Activated CD8-positive, alpha-beta memory T cell treated with anti-CD3 and anti-CD28 coated beads for 24 hours (primary cell): ENCODE data around the gene ZNF462.
"Not testable (repeated sequence)": the region's sequence is repeated elsewhere in the genome, so short reads cannot be mapped to it uniquely, and the experiment has no call there.

ENCODE experiments used
- DNase-seq: peaks from one replicate; pipeline ENCODE4 v3.0.0-alpha.2; 2020

Gene ZNF462

DNA sequence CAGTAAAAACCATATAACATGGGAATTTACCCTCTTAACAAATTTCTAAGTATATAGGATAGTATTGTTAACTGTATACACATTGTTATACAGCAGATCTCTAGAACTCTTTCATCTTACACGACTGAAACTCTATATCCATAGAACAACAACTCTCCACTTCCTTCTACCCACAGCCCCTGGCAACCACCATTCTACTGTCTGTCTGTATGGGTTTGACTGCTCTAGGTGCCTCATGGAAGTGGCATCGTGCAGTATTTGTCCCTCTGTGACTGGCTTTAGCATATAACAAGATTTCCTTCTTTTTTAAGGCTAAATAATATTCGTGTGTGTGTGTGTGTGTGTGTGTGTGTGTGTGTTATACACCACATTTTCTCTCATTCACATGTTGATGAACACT, 100.7 kb downstream of the ZNF462 start:
- no peak for DNase-seq

DNA sequence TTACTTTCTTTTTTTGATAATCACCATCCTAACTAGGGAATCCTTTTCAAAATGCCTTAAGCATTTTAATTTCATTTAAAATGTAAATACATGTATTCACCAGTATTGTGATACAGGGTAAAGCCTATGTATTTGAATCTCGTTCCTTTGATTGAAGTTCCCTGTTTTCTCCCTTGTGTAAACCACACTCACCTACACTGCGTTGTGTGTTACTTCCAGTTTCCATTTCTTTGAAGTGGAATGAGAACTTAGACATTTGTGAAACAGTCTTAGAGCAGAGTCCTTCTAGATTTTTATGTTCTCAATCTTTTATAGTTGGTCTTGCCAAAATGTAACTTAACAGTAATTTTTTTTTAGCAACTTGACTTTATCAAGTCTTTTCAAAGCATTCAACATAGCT, 101.4 kb downstream of the ZNF462 start:
- DNase-seq, result no peak

DNA sequence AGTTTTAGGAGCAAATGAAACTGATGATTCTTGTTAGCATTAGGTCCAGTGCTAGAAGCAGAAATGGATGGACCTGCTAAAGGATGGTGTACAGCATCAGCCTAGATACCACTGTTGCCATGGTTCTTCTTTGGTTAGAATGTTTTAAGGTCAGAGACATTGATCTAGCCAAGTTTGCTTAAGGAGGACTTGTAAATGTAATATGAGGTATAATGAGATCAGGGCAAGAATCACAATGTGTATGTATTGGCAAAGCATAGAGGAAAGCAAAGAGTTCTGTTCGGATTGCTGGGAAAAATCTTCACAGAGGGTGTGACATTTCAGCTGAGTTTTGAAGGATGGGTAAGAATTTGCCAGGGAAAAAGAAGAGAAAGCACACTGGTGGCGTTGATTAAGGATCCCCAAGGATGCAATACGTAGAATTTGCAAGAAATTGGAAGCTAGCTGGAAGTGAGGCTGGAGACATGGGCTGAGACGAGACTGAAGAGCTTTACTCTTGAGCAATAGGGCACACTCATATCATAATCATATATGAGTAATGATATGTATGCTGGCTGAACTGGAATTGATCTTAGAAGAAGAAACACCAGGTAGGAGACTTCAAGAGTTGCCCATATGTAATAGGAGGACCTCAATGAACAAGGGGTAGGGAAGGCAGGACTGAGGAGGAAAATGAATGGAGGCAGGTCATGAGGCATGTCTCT, 102.0 kb downstream of the ZNF462 start:
- DNase-seq, result no peak

DNA sequence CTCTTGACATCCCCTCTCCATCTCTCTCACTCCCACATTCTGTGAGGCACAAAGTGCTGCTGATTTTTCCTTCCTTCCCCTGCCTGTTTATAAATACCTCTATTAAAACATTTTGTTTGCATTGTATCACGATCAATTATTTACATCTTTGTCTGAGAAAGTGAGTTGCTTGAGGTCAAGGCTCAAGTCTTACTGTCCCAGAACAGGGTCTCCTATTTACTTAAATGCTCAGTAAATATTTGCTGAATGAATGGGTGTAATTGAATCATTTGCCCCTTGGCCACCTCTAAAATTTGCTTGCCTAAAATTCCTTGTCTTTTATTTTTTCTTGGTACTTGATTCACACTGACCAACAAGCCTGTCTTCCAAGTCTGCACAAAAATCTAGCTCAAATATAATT, 103.5 kb downstream of the ZNF462 start:
- DNase-seq, result no peak

DNA sequence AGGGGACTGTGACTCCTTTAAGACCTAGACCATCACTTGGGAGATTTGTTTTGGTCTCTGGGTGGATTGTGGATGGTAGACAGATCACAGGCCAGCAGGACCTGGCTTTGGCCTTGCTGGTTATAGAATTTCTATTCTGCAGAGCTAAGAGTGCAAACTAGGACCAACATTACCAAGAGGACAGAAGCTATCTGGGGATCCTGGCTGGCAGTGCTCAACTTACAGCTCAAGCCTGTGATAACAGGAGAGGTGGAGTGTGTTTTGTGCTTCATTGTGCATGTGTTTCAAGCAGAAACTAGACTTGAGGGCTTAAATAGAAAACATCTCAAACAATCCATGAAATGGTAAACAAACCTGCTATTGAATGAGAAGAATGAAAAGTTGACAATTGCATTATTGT, 106.7 kb downstream of the ZNF462 start:
- no peak for DNase-seq

DNA sequence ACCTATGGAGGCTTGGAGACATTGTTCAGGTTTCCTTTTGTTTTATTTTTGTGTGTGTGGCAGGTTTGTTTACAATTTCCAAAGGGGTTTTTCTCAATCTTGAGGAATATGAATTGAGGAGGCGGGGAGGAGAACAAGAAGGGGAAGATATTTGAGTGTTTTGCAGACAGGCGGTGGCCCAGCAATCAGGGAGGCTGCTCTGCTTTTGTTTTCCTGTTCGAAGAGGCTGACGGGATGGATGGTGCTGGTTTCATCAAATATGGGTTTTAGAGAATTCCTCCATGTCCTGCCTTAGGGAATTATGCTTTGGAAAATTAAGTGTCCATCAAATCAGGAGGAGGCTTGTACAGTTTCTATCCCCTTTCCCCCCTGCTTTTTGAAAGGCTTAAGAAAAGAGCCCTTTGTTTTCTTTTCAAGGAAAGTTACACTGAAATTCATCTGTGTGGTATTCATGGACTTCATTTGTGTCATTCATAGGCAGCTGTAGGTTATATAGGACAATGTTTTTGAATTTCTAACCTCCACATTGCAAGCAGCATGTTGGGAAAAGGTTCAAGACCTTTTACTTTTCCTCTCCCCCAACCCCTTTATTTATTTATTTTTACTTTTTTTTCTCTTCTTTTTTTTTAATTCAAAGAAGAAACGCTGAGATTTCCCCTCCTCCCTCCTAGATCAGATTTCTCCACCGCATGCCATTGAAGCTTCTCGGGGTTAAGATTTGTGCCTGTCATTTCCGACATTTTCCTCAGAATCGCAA, 107.4 kb downstream of the ZNF462 start:
- DNase-seq, result no peak

DNA sequence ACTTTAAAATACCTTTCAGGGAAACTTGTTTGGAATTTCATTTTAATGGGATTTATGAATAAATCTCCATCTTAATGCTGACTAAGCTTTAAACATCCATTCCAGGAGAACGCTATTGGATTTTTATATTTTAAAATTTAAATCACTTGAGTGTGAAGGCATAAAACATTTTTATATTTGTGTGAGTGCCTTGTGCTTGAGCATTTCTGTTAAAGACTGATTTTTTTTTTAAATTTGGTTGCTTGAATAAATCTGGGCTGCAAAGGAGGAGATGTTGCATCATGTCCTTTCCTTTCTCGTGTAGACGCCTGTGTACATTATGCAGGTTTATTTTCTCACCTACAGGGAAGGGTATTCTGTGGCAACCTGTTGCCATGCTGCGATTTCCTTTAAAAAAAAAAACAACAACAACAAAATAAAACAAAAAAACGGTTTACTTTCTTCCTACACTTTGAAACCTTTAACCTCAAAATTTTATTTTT, 108.1 kb downstream of the ZNF462 start:
- DNase-seq, result no peak

DNA sequence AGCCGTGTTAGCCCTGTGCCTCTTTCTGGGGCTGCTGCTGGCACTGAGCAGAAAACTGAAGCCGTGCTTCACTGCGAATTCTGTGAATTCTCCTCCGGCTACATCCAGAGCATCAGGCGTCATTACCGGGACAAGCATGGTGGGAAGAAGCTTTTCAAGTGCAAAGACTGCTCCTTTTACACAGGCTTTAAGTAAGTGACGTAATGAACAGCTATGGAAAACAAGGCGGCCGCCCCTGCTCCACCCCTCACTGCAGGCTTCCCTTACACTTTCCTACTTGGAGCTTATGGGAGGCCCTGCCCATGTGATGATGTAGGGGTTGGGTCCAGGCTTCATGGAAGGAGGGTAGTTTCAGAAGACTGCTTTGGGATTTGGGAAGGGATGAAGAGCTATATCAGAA, 109.1 kb downstream of the ZNF462 start:
- DNase-seq, result no peak

DNA sequence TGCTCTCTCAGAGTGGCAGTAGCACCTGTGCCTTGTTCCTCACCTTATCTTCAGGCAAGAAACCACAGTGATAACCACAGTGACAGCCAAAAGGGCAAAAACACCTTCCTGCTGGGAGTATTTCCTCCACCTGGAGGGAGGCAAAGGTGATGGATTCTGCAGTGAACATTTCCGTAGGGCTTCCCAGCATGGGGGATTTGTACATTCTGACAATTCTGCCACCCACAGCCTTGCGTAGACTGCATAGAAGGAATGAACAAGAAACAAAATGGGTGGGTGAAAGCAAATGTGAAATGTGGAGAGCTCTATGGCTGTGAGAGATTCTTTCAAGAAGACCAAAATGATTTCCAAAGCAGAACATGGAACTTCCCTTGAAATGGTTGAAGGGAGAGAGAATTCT, 111.4 kb downstream of the ZNF462 start:
- DNase-seq, result no peak

DNA sequence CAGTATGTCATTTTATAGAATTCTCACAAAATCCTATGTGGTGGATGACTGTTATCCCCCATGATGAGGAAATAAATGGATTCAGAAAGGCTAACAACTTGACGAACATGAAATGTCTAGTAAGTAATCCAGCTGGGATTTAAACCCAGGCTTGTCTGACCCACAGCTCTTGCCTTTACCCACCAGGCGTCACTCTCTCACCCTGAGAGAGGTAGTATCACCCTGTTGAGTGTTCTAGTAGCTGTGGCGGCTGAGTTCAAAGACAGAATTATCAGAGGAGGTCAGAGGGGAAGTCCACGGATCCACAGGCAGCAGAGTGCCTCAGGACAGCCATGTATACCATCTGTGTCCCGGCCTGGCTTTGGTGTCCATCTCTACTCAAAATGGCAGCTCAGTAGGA, 113.8 kb downstream of the ZNF462 start:
- no peak for DNase-seq

DNA sequence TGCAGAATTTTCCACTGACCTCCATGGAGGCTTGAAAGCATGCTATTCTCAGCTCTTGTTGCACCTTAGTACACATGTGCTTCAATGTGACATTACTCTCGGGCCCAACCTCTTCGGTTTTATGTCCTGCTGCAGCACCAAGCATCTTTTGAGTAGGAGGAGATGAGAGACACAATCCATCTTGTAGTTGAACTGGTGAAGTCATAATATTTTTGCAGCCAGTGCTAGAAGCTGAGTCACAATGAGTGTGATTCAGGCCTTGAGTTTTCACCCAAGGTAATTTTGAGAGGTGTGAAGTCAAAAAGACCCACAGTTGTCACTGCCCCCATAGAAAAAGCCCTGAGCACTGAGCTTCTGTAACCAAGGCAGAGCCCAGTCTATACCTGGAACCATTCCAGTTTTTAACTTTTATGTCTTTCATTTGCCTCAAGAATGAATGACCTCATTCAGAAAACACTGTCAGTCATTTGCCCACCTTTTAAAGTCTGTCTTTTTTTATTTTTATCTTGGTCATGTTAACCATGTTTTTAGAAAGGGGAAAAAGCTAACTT, 117.7 kb downstream of the ZNF462 start:
- DNase-seq, result no peak

DNA sequence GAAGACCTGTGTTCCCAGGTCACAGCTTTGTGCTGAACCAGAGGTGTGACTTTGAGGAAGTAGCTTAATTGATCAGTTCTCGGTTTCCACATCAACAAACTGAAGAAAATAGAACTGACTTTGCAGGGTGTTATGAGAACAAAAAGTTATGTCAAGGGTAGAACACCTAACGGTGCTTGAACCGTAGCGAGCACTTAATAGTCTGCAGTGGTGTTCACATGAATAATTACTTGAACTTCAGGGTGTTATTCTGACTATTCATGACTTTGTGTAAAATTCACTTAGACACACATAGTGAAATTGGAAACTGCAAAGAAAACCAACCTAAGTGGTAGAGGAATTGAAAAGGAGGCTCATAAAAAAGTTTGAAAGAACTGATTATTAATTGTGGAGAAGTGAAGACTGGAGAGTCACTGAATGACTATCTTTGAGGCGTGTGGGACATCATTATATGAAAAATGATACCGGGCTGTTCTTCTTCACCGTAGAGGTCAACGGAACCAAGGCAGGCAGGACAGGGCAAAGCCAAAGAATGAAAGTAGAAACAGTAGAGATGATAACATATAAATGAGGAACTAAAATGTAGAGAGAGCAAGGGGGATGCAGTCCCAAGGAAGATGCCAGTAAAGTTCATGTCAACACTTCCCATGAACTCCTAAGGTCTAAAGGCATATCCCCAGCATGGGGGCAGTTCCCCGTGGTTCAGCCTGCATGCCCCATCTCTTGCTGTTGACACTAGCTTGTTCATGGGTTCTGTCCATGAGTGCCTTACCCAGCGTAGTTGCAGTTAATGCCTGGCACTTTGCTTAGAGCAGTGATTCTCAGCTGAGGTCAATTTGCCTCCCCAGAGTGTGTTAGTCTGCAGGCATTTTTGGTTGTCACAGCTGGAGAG, 118.7 kb downstream of the ZNF462 start:
- no peak for DNase-seq

DNA sequence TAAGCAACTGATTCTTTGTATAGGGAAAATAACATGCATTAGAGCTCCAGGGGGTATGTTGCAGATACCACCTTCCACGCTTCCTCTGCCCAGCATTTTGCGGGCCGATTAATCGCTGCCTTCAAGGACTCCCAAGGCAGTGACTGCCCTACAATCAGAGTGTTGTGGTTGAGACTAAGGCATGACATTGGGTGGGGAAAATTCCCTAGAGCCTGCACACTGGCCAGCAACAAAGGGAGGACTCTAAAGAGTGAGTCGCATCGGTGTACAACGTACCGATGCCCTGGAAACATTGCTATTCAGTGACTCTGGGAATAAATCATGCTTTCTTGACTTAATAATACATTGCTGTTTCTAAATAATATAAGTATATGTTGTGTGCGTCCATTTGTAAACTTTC, 119.7 kb downstream of the ZNF462 start:
- no peak for DNase-seq

DNA sequence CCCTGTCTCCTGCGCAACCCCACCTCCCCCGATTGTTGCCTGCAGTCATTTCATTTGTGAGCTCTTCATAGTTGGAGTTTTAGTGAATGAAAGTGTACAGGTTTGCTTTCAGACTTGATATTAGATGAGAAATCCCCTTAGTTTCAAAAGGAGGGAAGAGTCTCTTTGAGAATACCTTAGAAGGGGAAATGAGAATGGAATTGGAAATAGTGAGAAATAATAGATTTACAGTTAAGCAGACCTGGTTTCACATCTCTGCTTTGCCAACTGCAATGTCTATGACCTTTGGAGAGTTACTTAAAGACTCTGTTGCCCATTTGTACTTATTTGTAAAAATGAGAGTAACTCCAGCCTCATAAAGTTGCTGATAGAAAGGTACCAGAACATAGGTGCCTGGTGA, 120.4 kb downstream of the ZNF462 start:
- no peak for DNase-seq

DNA sequence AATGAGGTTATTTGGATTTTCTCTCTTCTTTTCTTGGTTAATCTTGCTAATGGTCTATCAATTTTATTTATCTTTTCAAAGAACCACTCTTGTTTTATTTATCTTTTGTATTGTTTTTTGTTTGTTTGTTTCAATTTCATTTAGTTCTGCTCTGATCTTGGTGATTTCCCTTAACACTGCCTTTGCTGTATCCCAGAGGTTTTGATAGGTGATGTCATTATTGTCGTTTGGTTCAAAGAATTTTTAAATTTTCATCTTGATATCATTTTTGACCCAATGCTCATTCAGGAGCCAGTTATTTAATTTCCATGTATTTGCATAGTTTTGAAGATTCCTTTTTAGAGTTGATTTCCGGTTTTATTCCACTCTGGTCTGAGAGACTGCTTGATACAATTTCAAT, 126.9 kb downstream of the ZNF462 start:
- not testable (repeated sequence) for DNase-seq

DNA sequence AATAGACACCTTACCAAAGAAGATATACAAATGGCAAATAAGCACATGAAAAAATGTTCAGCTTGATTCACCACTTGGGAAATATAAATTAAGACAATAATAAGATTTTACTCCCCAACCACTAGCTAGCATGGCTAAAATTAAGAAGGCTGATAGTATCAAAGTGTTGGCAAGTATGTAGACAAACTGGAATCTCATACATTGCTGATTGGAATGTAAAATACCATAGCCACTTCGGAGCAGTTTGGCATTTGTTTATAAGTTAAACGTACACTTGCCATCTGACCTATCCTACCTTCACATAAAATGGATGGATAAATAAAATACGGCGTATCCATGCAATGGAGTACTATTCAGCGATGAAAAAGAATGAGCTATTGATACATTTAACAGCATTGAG, 129.2 kb downstream of the ZNF462 start:
- no peak for DNase-seq

DNA sequence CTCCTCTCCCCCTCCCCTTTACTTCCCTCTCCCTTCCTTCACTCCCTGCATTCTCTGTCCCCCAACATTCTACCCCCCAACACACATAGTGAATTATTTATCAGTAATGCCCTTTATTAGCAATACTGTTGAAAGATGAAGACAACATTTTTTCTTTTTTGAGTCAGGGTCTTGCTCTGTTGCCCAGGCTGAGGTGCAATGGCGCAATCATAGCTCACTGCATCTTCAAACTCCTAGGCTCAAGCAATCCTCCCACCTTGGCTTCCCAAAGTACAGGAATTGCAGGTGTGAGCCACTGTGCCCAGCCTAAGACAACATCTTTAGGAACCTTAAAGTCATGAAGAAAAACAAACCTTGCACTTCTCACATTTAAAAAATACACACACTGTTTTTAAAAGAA, 130.6 kb downstream of the ZNF462 start:
- DNase-seq, result no peak

DNA sequence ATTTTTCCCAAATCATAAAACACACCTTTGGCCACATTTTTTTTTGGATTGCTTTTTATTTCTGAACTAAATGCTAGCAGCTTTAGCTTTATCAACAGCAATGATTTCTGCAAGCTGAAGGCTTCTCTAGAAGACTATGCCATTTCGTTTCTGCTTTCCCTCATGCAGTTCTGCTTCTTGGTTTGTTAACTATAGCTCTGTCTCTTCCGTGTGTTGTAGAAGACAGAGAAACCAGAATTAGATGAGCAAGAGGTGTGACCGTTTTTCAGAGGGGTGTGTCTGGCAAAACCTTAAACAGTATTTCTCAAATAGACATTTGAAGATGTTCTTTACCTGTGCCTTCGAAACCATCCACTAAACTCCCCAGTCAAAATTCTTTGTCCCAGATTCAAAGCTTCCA, 131.5 kb downstream of the ZNF462 start:
- no peak for DNase-seq

DNA sequence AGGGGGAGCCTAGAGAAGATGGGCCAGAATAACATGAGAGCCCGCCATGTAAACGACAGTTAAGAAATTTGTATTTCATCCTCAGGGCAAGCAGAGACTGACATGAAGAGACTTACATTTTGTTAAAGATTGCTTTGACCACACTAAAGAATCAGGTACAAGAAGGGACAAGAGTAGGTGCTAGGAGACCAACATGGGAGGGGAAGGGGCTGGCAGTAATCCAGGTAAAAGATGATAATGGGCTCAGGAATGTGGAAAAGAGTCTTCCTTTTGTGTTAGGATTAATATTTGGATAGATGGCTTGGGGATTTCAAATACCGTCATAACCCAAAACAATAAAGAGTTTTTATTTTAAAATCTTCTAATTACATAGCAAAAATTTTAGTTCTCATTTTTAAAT, 137.3 kb downstream of the ZNF462 start:
- no peak for DNase-seq

DNA sequence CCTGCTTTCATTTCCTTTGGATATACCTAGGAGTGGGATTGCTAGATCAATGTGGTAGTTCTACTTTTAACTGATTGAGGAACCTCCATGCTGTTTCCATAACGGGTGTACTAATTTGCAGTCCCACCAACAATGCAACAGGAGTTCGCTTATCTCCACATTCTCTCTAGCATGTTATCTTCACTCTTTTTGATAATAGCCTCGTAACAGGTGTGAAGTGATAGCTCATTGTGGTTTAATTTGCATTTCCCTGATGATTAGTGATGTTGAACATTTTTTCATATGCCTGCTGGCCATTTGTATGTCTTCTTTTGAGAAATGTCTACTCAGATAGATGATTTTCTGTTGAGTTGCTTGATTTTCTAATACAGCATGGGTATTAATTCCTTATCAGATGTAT, 142.2 kb downstream of the ZNF462 start:
- no peak for DNase-seq

DNA sequence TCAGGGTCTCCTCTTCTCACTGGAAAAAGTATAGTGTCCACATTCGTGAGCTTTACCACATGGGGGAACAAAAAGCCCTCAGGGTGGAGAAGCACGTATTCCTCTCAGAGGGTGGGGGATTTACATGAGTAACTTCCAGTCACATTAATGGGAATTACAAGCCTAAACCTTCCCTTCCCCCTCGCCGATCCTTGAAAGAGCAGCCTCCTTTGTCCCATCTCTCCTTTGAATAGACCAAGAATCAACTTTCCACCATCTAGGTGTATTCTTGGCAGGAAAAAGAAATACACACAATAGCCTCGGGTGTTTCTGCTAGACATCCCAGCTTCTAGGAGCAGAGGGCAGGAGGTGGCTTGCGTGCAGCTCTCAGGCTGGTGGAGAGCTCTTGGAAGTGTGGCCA, 144.4 kb downstream of the ZNF462 start:
- DNase-seq, result no peak

DNA sequence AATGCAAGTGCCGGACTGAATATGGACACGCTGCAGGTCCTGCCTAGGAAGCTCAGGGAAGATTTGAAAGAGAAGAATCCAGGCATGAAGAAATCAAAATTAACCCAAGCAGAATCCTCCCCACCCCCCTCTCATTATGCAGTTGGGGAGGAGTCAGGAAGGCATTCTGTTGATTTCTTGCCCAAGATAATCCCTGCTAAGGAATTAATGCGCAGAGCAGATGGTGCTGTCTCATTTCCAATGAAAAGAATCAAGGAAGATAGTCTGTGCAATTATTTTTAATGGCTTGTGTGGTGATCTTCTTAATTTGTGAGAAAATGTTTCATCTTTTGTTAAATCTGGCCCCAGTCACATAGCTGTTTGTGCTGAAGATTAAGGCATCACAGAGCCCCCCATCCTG, 145.0 kb downstream of the ZNF462 start:
- no peak for DNase-seq

DNA sequence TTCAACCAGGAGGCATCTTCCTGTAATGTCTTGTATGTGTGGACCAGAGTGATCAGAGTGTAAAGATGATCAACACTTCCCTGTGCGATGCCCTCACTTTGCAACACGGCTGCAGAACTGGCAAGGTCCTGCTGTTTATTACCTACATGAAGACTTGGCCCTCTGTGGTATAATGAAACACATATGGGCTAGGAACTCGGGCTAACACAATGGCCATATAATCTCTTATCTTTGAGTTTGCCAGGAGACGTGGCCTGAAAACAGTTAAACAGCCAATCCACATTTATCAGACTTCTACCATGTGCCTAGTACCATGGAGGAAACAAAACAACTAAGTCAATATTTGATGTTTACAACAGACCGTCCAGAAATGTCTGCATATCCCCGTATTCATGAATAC, 145.5 kb downstream of the ZNF462 start:
- no peak for DNase-seq
